GM19043 (cell line): ENCODE data around the gene FAM181A.

Source experiments
- ATAC-seq: cut with Tn5 transposase; IDR thresholded peaks from one replicate; pipeline ENCODE4 v1.9.1; 2021; ENCODE audit warnings: low read depth; ENCODE audit not compliant: unreplicated experiment

Gene FAM181A

DNA sequence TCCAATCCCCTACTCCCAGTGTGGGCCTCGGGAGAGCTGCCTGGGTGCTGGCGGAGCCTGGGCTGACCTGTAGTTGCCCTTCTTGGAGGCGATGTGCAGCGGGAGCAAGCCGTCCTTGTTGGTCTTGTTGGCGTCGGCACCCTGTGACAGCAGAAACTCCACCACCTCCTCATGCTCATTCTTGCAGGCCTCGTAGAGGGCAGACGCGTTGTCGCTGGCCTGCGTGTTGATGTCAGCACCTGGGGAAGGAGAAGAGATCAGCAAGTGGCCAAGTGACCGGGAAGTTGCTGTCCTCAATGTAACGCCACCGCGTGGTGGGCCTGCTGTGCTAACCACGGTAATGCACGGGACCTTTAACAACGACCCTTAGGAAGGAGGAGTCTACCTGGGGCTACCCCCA lies 20.1 kb downstream of the FAM181A start:
- ATAC-seq: no peak

DNA sequence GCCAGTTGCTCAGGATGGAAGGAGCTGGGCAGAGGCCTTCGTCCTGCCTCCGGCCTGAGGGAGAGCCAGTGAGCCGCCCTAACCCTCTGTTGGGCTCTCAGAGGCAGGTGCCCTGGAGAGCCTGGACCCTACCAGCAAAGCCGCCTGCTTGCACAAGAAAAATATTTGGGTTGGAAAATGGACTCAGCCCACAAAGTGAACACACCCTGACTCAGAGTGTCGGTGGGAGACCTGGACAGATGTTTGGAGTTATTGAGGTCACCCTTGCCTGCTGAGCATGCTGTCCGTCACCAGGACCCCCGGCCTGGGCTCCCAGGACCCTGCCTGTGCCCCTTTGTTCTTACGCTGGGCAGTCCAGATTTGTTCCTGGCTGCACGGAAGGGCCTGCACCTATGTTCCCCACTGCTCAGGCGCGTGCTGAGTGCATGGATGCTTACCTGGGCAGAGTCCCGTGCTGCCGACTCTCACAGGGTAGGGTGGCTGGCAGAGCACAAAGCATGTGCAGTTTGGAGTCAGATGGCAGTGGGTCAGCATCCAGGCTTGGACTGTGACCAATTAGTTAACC lies 22.4 kb downstream of the FAM181A start:
- no peak for ATAC-seq

DNA sequence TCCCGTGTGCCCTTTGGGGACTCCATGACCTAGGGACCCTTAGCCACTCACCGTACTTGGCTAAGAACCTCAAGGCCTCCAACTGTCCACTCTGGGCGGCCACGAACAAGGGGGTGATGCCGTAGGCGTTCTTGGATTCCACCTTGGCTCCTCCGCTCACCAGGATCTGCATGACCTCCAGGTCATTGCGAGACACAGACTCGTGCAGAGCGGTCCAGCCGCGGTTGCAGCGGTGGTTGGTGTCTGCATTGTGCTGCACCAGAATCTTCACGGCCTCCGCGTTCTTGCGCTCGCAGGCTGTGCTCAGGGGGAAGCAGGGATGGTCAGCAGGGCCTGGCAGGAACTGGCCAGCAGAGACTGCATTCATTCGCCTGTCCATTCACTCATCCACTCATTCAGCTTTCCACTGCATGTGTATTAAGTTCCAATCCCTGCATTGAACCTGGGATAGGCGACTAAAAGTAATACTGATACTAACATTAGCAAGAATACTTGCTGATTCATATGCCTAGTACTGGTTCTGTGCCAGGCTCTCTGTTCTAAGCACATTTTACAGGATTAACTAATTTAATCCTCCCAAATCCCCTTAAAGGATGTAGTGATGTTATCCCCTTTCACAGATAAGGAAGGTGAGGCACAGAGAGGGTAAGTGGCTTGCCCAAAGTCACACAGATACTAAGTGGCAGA lies 23.9 kb downstream of the FAM181A start:
- no peak for ATAC-seq

DNA sequence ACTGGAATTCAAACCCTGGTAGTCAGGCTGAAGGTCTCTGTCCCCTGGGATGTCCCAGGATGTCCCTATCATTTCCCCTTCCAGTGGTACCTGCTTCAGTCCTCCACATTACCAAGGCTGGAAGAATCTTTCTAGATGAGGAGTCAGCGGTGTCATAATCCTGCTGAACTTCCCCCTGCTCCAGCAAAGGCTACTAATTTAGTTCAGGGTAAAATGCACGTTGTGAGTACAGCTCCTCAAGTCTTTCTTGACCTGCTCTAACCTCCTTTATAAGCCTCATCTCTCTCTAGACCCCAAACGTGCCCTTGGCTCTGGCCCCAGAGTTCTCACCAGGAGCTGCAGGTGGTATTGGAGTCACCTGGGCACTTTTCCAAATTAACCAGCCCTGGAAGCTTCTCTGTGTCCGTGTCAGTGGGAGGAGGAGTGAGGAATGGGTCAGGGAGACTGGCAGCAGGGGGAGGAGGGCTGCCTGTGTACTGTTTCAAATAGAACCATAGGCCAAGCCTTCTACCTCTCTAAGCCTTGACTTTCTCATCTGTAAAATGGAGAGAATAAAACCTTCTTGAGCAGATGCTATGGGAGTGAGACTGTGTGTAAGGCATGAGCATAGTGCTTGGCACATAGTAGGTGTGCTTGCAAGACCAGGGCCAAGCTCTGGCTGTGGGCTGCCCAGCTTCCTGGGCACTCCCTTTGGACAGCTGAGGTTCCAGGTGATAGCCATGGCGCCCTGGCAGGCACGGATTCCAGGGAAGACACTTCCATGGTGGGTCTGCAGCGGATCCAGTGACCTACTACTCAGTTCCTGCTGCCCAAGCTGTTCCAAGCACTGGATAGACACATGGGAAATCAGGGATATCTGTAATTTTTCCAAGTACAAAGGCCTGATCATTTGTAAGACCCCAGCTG lies 24.7 kb downstream of the FAM181A start:
- no peak for ATAC-seq

DNA sequence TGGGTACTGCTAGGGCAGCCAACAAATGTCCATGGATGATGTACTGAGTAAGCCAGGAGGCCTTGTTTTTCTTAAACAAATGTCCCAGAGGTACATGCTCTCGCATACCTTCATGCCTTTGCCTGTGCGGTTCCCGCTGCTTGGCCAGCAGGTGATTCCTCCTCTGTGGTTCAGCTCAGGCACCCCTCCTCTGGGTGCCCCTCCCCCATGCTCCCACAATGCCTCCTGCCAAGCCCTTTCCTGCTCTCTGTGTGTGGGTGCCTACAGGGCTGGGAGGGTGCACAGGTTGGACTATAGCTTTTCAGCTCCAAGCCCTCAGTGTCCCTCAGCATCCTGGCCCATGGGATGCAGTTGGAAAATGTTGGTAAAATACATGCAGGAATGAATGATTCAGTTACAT lies 25.7 kb downstream of the FAM181A start:
- ATAC-seq: no peak

DNA sequence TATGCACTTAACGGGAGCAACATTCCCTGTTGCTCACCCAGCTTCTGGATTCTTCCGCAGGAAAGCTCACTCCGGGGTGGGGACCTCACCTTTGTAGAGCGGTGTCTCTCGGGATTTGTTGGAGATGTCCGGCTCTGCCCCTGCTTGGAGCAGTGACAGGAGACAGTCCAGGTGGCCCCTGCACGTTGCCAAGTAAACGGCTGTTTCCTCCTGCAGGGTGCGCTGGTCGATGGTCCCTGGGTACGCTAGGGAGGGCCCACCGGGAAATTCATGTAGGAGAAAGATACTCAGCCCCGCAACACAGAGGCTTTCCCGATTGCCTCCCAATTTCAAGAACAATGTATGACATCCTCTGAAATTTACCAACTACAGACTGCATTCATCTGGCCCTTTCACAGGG lies 26.1 kb downstream of the FAM181A start:
- no peak for ATAC-seq

DNA sequence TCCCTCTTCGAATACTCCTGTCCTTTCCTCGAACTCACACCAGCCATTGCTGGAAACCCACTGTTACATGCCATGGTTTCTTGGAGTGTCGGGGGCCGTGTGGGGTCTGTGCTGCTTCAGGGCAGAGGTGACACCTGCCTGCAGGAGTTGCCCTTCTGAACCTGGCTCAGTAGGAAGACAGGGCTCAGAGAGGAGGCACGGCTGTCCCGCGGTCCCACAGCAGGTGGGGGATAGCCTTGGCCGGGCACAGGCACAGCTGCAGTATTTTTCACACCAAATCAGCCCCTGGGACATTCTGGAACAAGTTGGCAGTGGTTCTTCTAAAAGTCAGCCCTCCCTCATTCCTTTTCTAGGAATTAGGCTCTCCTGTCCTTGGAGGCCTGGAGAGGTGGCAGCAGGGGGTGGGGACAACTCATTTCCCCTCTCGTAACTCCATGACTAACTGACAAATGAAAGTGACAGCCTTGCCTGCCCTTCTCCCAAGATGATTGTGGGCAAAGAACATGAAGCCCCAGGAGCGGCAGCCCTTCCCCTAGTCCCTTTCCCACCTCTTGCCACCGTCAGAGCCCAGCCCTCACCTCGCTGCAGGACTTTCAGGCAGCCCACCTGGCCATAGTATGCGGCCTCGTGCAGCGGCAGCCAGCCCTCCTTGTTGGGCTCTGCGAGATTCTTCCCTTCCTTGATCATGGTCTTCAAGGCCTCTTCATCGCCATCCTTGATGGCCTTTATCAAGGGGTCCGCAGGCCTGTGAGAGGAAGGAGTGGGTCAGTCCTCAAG lies 26.8 kb downstream of the FAM181A start:
- no peak for ATAC-seq

DNA sequence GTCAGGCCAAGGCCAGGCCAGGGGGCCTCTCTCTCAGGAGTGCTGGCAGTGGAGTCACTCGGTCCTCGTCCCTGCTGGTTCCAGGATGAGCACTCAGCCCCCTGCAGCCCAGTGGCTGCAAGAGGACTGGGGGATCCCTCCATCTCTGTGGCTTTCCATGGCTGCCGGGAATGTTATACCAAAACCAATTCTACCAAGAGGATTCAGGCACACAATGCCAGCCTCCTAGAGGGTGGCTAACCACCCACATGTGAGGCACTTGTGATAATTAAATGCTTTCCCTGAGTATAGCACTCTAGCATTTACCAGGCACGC lies 27.3 kb downstream of the FAM181A start:
- no peak for ATAC-seq

DNA sequence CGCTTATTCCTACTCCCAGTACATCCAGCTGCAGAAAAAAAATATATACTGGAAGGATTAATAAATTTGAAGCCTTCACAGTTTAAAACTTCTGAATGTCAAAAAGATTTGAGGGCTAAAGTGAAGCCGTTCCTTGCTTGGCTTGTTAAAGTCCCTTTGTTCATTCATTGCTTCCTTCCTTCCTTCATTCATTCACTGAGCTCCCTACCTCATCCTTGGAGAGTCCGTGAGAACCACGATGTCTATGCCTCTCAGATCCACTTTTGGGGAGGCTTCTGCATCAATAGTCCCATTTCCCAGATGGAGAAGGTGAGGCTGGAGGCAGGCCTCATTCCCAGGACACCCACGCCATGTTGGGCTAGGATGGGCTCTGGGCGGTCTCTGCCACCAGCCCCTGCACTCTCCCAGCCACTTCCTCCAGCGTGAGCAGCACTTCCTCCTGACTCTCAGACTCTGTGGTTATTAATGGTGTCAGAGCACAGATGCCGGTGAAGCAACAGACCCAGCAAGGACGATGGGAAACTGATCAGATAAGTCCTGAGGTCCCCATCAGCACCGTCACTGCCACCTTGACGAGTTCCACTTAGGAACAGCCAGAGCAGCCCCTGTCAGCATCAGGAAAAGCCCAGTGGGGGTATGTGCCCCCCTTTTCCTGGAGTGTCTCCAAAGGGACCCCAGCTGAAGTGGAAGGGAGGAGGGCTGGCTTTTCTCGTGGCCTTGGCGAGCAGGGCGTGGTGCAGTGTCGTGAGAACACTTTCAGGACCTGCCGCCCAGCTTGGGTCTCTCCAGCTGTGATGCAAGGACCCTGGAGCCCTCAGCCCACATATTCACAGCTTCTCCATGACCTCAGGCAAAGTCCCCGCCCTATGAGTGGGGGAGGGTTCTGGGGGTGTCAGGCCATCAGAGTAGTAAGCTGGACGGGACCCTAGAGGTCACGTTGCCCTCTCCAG lies 28.0 kb downstream of the FAM181A start:
- ATAC-seq: peak; percentile 36

DNA sequence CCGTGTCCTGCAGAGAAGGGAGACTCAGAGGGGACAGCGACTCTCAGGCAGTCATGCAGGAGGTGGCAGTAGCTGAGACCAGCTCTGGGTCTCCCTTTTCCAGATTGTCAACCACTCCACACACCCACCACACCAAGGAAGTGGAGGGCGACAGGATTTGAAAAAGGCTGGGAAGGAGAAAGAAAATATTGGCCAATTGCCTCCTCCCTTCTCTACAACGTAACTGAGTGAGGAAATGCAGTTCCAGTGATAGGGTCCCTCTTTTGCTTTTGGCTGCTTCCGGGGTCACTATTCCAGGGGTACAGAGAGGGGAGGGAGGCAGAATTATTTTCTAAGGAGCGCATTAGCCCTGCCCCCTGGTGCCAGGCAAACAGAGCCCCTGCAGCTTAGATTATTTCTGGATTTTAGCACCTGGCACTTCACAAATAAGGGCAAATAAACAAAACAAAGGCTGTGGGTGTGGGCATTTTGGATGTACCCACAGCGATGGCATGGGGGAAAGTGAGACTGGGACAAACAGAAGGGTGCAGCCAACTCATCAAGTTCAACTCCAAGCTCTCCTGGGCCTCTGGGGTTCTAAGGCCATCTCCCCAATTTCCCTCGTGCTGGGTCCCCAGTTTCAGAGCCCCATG lies 28.8 kb downstream of the FAM181A start:
- ATAC-seq: no peak

DNA sequence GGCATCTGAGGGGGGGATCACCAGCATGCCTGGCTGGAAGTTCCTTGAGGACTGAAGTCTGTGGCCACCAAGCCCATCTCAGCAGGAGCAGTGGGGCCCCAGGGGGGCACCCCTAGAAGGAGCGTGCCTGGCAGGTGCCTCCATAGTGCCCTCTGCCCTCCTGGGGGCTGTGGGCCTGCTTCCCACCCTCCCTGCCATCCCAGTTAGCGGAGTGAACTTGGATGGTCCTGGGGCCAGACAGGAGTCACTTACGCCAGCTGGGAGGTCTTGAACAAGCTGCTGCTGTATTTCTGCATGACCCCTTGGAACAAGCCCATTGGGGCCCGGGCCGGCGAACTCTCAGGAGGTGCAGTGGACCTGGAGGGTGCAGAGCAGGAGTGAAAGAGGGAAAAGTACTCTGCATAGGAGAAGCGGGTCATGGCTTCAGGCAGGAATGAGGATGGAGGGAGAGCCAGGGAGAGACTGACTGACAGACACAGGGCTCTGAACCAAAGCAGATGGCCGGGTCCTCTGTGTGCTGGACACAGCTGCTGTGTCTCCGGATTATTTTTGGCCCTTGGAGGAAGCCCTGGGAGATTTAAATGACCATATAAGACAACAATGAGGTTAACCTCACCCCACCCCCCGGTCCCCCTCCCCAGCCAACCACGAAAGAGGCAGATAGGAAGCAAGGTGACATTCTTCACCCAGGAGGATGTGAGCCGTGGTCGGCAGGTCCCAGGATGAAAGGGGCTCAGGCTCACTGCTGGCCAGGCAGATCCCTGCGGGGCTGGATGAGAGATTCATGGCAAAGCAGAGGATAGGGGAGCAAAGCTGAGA lies 29.6 kb downstream of the FAM181A start:
- ATAC-seq: no peak

DNA sequence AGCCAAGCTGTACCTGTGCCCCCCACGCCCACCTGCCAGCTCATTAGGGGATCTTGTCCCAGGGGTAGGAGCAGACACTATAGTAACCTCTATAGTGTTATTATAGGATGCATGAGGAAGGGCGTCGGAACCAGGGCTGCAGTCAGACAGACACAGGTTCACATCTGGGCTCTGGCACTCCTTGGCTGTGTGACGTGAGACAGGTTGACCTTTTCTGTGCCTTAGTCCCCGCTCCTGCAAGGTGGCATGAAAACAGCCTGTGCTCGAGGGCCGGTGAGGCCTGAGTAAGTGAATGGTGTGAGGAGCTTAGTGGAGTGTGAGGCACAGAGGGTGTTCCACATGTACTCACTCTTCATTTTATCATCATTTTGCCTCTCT lies 30.2 kb downstream of the FAM181A start:
- ATAC-seq: no peak

DNA sequence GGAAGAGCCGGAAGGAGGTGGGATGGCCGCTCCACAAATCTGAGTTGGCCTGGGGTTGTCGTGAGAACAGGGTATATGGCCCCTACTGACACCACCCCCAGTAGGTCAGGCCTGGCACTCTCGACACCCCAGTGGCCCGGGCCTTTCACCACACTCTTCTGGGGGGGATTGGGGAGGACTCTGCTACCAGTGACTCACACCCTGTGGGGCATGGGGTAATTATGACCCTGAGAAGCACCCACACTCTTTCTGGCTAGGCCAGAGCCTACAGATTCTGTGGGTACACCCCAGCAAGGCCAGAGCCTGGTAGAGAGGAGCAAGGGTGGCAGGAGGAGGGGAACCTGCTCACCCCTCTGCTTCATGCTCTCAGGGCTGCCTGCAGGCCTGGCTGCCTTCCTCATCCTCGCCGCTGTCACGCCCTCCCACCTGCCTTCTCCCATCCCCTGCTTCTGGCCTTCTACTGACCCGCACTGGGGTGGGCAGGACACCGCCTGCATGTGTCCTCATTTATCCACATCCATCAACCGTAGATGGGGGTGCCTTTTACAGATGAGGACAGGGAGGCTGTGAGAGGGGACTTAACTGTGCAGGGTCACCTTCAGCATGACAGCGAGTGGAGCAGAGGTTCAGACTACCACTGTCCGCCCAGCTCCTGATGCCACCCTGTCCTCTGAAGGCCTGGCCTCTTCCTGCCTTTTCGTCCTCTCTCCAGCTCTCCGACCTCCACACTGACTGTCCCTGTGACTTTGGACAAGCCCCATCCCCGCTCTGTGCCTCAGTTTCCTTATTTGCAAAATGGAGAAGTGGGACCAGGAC lies 30.8 kb downstream of the FAM181A start:
- ATAC-seq: no peak

DNA sequence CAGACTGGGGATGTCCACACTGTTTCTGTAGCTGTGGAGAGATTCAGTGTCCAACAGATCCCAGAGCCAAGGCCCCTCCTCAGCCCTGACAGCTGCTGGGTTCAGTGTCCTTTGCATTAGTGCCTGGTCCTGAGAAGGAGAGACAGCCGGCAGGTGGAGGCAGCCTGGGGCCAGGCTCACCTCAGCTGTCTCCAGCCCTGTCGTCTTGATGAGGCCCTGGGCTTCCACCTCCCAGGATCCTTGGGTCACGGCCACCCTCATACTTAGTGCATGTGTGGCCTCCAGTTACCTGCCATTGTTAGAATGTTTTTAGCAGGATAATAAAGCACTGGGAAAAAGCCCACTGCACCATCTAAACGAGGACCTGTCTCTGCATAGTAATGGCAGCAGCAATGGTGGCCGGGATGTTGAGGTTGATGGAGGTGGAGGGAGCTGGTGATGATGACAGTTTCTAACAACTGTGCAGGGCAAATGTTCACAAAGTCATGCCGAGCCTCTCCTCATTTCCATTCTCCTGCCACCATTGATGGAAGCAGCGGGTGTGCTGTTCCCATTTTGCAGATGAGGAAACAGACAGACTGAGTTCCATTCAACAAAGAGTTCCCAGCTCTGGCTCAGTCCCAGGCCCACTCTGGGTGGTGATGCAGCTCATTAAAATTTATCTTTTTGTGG lies 31.6 kb downstream of the FAM181A start:
- ATAC-seq: no peak

DNA sequence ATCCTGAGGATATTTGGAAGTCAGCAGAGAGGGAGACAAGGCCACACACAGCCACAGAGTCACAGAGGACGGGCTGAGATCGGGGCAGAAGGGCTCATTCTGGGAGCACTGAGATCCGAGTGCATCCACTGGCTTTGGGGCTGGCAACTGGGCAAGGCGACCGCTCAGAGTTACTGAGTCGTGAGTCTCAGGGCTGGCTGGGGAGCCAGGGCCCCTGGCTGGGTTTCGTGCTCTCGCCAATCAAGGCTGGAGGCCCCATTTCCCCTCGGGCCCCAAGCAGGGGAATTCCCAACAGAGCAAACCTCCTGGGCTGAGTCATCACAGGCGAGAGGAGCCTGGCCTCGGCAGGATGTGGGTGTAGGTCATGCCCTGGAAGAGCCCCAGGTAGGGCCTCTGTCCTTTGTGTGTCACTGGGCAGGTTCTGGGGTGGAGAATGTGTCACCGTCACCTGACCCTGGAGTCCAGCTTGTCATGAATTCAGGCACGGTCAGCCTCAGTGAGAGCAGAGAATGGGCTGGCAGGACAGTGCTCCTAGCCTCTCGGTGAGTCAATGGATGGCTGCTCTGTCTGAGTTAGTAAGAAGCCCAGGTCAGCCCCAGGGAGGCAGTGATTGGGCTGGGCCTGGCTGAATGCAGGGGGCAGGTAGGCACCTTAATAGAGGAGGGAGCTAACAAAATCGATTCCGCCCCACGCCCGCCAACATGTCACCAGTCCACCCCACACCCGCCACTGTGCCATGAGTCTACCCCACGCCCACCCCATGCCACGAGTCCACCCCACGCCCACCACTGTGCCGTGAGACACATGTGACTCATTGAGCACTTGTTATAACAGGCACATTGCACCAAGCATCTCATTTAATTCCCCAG lies 32.3 kb downstream of the FAM181A start:
- ATAC-seq: peak; percentile 56

DNA sequence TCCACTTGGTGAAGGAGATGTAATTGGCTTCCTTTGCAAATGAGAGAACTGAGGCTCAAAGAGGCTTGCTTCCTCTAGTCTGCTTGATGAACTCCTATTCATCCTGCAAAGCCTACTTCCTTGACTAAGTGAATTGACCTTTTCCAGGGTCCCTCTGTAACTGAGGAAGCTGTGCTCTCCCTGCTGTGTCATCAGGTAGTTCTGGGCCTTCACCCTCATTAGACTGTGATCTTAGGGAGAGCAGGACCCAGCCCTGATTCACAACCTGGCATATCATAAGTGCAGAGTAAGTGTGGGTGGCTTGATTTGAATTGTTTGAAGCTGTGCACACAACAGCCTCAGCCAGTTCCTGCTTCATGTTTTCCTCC lies 32.9 kb downstream of the FAM181A start:
- no peak for ATAC-seq
